Gastroesophageal sphincter (tissue), 4 donors: ENCODE results near the gene ANKS6. TPM values are rescaled to one million over a fixed set of nuclear protein-coding genes. Genes with fewer than 3 reads are reported as not detected.

ENCODE experiments used
- ATAC-seq: fragments of 150-250 bp; one replicate; pipeline ENCODE4 v1.9.1; 2016; ENCODE audit warnings: mild to moderate bottlenecking, moderate library complexity
- H3K27ac ChIP-seq, 4 donors: fragments of 200-600 bp; sonication (generic) in 3 of 4; 1 replicate in 3 of 4; 2 replicates in 1 of 4; pipeline ENCODE4 v1.5.1; 2016 to 2019
- H3K27me3 ChIP-seq: fragments of 200-600 bp; sonication (generic); one replicate; pipeline ENCODE4 v1.5.1; 2019
- H3K36me3 ChIP-seq, 2 donors: fragments of 200-600 bp; sonication (generic); one replicate each; pipeline ENCODE4 v1.5.1; 2019; ENCODE audit warnings: control low read depth in 1 of 2
- H3K4me1 ChIP-seq, 3 donors: fragments of 200-600 bp; sonication (generic); 1 replicate in 2 of 3; 2 replicates in 1 of 3; pipeline ENCODE4 v1.5.1; 2016 to 2019; ENCODE audit warnings: control low read depth in 2 of 3
- H3K4me3 ChIP-seq, 2 donors: fragments of 200-600 bp; sonication (generic); one replicate each; pipeline ENCODE4 v1.5.1; 2019; ENCODE audit warnings: mild to moderate bottlenecking in 1 of 2, moderate library complexity in 1 of 2
- H3K9me3 ChIP-seq, 3 donors: fragments of 200-600 bp; sonication (generic); one replicate each; pipeline ENCODE4 v1.5.1; 2017 to 2019; ENCODE audit warnings: control low read depth in 2 of 3
- CTCF ChIP-seq, 4 experiments: fragments of 200-600 bp in 2 of 4; fragments of 450-650 bp in 2 of 4; sonication (generic) in 1 of 4; IDR thresholded peaks; one replicate each; pipeline ENCODE4 v1.5.1; 2017 to 2019; ENCODE audit warnings: antibody characterized with exemption in 4 of 4, mild to moderate bottlenecking in 2 of 4, moderate library complexity in 2 of 4
- EP300 ChIP-seq: sonication (generic); formaldehyde crosslinking; IDR thresholded peaks from one replicate; pipeline ENCODE4 v1.6.1; 2017; ENCODE audit warnings: antibody characterized with exemption, mild to moderate bottlenecking
- POLR2A ChIP-seq, 2 donors: fragments of 450-650 bp; IDR thresholded peaks; one replicate each; pipeline ENCODE4 v1.6.1; 2017; ENCODE audit warnings: antibody characterized with exemption in 2 of 2, mild to moderate bottlenecking in 2 of 2, moderate library complexity in 1 of 2
- POLR2AphosphoS5 ChIP-seq: sonication (generic); formaldehyde crosslinking; IDR thresholded peaks from one replicate; pipeline ENCODE4 v1.6.1; 2017; ENCODE audit warnings: antibody characterized with exemption
- WGBS, 2 donors: methylation state at CpG; one replicate each; pipeline ENCODE4 v1.1.5; 2018; ENCODE audit warnings: low coverage in 1 of 2; 5-methylcytosine and 5-hydroxymethylcytosine counted together
- total RNA-seq, 4 donors: library from RNA; depleted of rRNA; stranded (reverse); fragments of >200 nt; gene quantifications; one replicate each; pipeline ENCODE4 v1.1.0, GENCODE V29; 2016

Gene ANKS6
- total RNA-seq, 4 donors from 2014 or later: 17.6 to 38.4 (median 22.8) TPM

DNA sequence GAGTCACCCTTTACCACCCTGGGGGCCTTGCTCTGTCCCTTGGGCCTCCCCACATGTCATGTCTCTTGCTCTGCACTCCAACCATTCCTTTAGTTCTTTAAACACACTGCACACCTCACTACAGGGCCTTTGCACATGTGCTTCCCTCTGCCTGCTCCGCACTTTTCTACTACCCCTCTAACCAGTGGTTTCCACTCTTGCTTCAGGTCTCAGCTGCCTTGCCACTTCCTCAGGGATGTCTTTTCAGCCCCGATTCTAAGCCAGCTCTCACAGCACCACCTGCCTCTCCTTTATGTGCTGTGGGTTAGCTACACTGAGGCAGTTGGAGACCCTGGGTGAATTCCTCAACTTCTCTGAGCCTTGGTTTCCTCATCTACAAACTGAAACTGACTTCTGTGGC, 53.0 kb downstream of the ANKS6 start:
- H3K4me1 ChIP-seq: no peaks in the 10 kb centered on the region
- H3K27ac ChIP-seq: no peak overlapping the region
- H3K27me3 ChIP-seq: no peaks in the 10 kb centered on the region
- H3K36me3 ChIP-seq: peaks cover 0 to 75% of the 10 kb centered on the region in 2 donors
- no peak overlapping the region for H3K4me3 ChIP-seq
- TF ChIP-seq CTCF (IDR thresholded peaks at IDR 0.05) (no peak), EP300 (no peak), POLR2A (IDR thresholded peaks at IDR 0.05) (no peak), POLR2AphosphoS5 (no peak)
- ATAC-seq: no peak
- WGBS, 2 donors: 94 to 100% methylated on average over 1 to 2 of the region's 2 CpGs
- H3K9me3 ChIP-seq: no peaks in the 10 kb centered on the region

- TF ChIP-seq CTCF (IDR thresholded peaks at IDR 0.05) (no peak), POLR2AphosphoS5 (no peak), EP300 (no peak), POLR2A (IDR thresholded peaks at IDR 0.05) (no peak)
- Histone ChIP-seq H3K27me3 (no peaks in the 10 kb centered on the region), H3K4me3 (no peak overlapping the region), H3K27ac (no peak overlapping the region), H3K9me3 (peaks cover 0 to 5% (median 0%) of the 10 kb centered on the region in 3 donors), H3K4me1 (no peaks in the 10 kb centered on the region), H3K36me3 (peaks cover 0 to 68% of the 10 kb centered on the region in 2 donors)
- WGBS, 2 donors: 85 to 89% methylated on average over 4 to 6 of the region's 10 CpGs
- no peak for ATAC-seq
Measured at GRCh38 chr9:98742325-98743280, 53.8 kb downstream of the ANKS6 start.

GRCh38 chr9:98740226-98740881, 56.0 kb downstream of the ANKS6 start:
- H3K4me1 ChIP-seq: no peaks in the 10 kb centered on the region
- WGBS, 2 donors: 87 to 92% methylated on average over 7 of the region's 8 CpGs
- ATAC-seq: no peak
- H3K27me3 ChIP-seq: no peaks in the 10 kb centered on the region
- peaks cover 0 to 66% of the 10 kb centered on the region in 2 donors for H3K36me3 ChIP-seq
- no peak for TF ChIP-seq EP300
- no peak for TF ChIP-seq POLR2AphosphoS5
- TF ChIP-seq POLR2A (IDR thresholded peaks at IDR 0.05): no peak
- TF ChIP-seq CTCF (IDR thresholded peaks at IDR 0.05): no peak
- peaks cover 0 to 7% (median 0%) of the 10 kb centered on the region in 3 donors for H3K9me3 ChIP-seq
- no peak overlapping the region for H3K27ac ChIP-seq
- H3K4me3 ChIP-seq: no peak overlapping the region

DNA sequence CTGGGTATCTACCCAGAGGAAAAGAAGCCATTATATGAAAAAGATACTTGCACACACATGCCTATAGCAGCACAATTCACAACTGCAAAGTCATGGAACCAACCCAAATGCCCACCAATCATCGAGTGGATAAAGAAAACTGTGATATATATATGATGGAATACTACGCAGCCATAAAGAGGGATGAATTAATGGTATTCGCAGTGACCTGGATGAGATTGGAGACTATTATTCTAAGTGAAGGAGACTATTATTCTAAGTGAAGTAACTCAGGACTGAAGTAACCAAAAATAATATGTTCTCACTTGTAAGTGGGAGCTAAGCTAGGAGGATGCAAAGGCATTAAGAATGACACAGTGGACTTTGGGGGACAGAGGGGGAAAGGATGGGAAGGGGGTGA, 57.6 kb downstream of the ANKS6 start:
- 90 to 94% methylated on average over 2 to 3 of the region's 3 CpGs for WGBS, 2 donors
- Histone ChIP-seq H3K4me1 (no peaks in the 10 kb centered on the region), H3K27me3 (no peaks in the 10 kb centered on the region), H3K27ac (no peak overlapping the region), H3K9me3 (peaks cover 0 to 7% (median 0%) of the 10 kb centered on the region in 3 donors), H3K36me3 (peaks cover 0 to 66% of the 10 kb centered on the region in 2 donors), H3K4me3 (no peak overlapping the region)
- TF ChIP-seq CTCF (IDR thresholded peaks at IDR 0.05) (no peak), POLR2A (IDR thresholded peaks at IDR 0.05) (no peak), POLR2AphosphoS5 (no peak), EP300 (no peak)
- ATAC-seq: no peak
